Coronary artery (tissue), 2 donors: ENCODE measurements around the gene COX11.

Experiments used
- DNase-seq: peaks from one replicate; pipeline ENCODE4 v3.0.0-alpha.2; 2017; ENCODE audit warnings: low spot score
- H3K27ac ChIP-seq, 2 donors: fragments of 200-600 bp; sonication (generic); one replicate each; pipeline ENCODE4 v1.5.1; 2016 to 2019
- H3K4me3 ChIP-seq: fragments of 200-600 bp; sonication (generic); 2 replicates; pipeline ENCODE4 v1.5.1; 2016; ENCODE audit warnings: mild to moderate bottlenecking, moderate library complexity
- TF ChIP-seq, protein P1 (sequence below): fragments of 200-600 bp; sonication (generic); IDR thresholded peaks from one replicate; pipeline ENCODE4 v1.5.1; 2019; ENCODE audit warnings: antibody characterized with exemption

Gene COX11

GRCh38 chr17:54977744-54978143, 9.3 kb upstream of the COX11 start:
- no peak overlapping the region for H3K27ac ChIP-seq
- TF ChIP-seq, protein P1, sequence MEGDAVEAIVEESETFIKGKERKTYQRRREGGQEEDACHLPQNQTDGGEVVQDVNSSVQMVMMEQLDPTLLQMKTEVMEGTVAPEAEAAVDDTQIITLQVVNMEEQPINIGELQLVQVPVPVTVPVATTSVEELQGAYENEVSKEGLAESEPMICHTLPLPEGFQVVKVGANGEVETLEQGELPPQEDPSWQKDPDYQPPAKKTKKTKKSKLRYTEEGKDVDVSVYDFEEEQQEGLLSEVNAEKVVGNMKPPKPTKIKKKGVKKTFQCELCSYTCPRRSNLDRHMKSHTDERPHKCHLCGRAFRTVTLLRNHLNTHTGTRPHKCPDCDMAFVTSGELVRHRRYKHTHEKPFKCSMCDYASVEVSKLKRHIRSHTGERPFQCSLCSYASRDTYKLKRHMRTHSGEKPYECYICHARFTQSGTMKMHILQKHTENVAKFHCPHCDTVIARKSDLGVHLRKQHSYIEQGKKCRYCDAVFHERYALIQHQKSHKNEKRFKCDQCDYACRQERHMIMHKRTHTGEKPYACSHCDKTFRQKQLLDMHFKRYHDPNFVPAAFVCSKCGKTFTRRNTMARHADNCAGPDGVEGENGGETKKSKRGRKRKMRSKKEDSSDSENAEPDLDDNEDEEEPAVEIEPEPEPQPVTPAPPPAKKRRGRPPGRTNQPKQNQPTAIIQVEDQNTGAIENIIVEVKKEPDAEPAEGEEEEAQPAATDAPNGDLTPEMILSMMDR, result no peak
- DNase-seq, result no peak
- H3K4me3 ChIP-seq, result no peak overlapping the region

DNA sequence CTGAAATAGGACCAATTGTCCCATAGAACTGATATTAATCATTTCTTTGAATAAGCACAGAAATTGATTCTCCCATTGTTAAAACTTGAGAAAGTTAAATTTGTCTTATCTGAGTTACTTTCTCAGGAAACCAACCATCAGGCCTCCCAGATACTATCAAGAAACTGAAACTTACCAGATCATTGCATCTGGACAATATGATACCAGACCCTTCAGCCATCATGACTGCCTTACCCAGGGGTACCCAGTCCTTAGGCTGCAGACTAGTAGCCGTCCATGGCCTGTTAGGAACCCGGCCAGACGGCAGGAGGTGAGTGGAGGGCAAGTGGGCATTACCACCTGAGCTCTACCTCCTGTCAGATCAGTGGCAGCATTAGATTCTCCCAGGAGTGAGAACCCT, 7.9 kb upstream of the COX11 start:
- TF ChIP-seq, protein P1, result no peak
- Histone ChIP-seq H3K4me3 (no peak overlapping the region), H3K27ac (no peak overlapping the region)
- no peak for DNase-seq

DNA sequence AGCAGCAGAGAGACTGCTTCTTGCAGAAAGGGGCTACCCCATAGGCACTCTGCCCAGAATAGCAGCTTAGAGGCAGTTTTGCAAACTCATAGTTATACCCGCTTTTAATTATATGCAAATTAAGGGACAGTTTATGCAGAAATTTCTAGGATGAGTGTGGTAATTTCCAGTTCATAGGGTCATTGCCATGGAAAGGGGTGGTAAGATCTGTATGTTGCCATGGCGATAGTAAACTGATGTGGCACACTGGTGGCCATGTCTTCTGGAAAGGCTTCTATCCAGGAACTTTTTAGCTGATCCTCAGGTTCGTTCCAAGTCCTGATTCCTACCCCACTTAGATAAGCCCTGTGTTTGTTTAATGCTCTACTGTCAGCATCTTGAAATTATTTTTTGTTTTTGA, 6.3 kb upstream of the COX11 start:
- Histone ChIP-seq H3K4me3 (no peak overlapping the region), H3K27ac (no peak overlapping the region)
- TF ChIP-seq, protein P1, result no peak
- DNase-seq, result no peak

DNA sequence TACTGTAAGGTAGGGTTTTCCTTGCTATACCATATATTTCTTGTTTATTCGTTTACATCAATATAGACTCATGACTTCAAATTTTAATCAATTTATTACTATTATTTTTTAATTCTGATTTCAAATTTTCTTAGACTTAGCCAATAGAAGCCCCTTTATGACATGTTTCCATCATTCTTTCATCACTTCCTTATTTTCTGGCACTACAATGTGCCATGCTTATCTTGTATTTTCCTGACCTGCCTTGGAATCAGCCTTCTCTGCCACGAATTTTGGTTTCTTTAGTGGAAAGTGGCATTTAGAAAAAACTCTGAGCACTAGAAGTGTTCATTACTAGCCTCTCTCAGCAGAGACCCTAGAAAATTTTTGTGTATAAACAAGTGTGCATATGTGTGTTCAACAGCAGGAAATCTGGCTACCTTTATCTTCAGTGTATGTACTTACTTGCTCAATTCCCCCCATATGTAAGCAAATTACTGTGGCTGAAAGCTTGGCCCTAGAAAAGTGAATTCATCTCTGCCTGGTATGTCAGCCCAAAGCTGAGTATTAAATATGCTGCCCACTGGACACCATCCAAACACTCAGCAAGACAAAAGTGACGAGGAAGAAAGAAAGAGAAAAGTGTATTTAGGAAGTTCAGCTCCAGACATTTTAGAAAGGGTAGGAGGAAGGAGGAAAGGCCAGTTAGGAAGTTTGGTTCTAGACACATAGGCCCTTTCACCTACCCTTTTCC, 4.1 kb upstream of the COX11 start:
- TF ChIP-seq, protein P1, result no peak
- no peak for DNase-seq
- no peak overlapping the region for H3K4me3 ChIP-seq
- no peak overlapping the region for H3K27ac ChIP-seq

DNA sequence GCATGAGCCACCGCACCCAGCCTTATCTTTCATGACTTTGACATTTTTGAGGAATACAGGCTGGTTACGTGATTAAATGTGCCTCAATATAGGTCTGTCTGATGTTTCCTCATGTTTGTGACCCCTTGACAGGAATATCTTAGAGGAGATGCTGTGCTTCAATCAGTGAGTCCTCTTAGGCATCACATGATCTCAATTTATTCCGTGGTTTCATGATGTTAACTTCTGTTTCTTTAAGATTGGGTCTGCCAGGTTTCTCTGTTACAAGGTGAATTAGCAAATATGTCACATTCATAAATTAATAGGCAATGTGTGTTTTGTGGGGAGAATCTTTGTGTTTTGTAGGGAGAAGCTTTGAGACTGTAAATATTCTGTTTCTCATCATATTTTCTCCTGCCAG, 3.4 kb upstream of the COX11 start:
- DNase-seq, result no peak
- Histone ChIP-seq H3K4me3 (no peak overlapping the region), H3K27ac (no peak overlapping the region)
- TF ChIP-seq, protein P1, result no peak

DNA sequence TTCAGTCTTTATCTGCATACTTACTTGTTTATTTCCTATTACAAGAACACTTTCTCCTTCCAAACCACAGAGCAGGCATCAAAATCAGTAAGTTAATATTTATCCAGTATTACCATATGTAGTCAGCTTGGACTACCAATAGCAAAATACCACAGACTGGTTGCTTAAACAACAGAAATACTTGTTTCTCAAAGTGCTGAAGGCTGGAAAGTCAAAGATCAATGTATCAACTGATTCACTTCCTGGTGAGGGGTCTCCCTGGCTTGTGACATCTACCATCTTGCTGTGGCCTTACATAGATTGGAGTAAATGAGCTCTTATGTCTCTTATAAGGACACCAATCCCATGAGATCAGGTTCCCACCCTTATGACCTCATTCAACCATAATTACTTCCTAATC, 2.7 kb upstream of the COX11 start:
- DNase-seq, result no peak
- TF ChIP-seq, protein P1, result no peak
- H3K27ac ChIP-seq, result no peak overlapping the region
- H3K4me3 ChIP-seq, result no peak overlapping the region
